Activated T-cell treated with anti-CD3 and anti-CD28 coated beads for 24 hours (primary cell): ENCODE measurements around the gene GPX7.

Experiments
- DNase-seq: peaks from one replicate; pipeline ENCODE4 v3.0.0-alpha.2; 2020; ENCODE audit warnings: low read depth

GPX7 gene

DNA sequence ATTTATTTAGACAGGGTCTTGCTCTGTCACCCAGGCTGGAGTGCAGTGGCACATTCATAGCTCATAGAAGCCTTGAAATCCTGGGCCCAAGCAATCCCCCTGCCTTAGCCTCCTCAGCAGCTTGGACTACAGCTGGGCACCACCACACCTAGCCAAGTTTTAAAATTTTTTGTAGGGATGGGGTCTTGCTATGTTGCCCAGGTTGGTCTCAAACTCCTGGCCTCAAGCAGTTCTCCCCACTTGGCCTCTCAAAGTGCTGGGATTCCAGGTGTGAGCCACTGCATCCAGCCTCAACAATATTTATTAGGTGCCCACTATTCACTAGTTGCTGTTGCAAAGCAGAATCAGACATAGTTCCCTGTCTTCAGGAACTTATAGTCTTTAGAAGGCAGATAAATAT, 14.1 kb upstream of the GPX7 start:
- DNase-seq: no peak

- no peak for DNase-seq
Measured at GRCh38 chr1:52588535-52588934, 13.6 kb upstream of the GPX7 start.

- DNase-seq: no peak
Measured at GRCh38 chr1:52590266-52590665, 11.9 kb upstream of the GPX7 start.

GRCh38 chr1:52592637-52593323, 9.4 kb upstream of the GPX7 start:
- no peak for DNase-seq

DNA sequence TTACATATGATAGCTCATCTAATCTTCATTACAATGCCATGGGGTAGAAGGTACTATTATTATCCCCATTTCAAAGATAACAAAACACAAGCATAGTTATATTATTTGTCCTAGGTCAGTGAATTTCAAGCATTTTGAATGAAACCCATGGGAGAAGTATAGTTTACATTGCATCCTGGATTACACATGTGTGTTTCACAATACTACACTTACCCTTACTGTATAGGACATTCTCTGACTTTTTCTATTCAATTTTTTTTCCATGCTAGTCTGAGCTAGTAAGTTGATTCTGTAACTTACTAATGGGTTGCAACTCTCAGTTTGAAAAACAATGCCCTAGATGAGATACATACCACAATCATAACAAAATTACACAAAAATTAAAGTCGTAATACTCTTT, 8.7 kb upstream of the GPX7 start:
- DNase-seq: no peak

DNA sequence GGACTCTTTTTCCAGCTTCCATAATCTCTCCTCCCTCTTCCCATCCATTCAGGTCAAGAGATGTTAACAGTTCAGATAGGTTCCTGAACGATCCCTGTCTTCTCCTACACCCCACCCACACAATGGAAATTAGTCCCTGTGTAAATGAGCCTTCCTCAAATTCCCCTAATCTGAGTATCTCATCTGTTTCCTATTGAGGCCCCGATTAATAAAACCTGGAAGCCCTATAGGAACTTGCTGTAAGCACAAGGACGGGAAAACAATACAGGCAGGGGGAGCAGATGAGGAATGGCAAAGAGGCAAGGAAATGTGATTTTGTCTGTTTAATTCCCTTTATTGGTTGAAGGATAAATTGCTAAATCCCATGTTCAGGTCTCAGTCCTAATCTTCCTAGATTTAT, 7.1 kb upstream of the GPX7 start:
- DNase-seq: no peak

- DNase-seq: no peak
Measured at GRCh38 chr1:52597912-52598311, 4.3 kb upstream of the GPX7 start.

- DNase-seq: no peak
Measured at GRCh38 chr1:52598729-52599128, 3.4 kb upstream of the GPX7 start.

DNA sequence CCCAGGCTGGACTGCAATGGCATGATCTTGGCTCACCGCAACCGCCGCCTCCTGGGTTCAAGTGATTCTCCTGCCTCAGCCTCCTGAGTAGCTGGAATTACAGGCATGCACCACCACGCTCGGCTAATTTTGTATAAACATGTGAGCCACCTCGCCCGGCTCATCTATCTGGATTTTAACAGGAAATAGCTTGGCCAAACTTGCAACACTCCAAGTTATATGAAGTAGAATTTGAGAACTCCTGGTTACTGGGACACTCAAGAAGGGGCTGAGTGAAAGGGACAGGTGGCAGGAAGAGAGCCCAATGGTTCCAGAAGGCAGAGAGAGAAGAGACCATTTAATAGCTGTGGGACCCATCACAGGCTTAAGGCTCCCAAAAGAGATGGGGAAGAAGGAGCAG, 2.9 kb upstream of the GPX7 start:
- DNase-seq: no peak

DNA sequence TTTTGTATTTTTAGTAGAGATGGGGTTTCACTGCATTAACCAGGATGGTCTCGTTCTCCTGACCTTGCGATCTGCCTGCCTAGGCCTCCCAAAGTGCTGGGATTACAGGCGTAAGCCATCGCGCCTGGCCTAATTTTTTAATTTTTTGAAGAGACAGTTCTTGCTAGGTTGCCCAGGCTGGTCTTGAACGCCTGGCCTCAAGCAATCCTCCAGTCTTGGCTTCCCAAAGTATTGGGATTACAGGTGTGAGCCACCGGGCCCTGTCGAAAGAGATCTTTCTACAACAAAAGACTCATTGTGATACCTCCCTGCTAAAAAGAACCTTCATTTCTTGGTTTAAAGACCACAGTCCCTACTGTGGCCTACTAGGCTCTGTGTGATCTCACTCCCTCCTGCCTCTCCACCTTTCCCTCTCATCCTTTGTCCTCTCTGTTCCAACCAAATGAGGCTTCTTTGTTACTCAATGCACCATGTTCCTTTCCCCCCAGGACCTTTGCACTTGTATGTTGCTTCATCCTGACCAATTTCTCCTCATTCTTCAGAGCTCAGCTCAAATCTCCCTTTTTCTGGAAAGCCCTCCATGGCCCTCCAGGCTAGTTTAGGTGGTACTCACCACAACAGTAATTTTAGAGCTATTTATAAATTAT, 1.5 kb upstream of the GPX7 start:
- DNase-seq: no peak

DNA sequence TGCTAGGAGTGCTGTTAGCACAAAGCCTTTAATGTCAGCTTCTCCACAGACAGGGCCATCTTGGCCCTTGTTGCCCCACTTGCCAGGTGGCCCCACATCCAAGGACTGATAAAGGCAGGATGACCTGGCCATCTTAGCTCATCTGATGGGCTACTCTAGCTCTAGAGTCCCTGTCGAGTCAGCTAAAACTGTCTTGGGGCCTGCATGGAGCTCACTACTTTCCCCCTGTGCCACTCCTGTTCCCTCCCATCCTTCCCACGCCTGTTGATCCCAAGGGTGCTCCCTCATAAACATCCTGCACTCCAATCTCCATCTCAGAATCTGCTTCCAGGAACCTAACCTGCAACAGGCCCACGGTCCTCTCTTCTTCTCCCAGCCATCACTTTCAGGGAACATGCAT, 652 bp upstream of the GPX7 start:
- no peak for DNase-seq

DNA sequence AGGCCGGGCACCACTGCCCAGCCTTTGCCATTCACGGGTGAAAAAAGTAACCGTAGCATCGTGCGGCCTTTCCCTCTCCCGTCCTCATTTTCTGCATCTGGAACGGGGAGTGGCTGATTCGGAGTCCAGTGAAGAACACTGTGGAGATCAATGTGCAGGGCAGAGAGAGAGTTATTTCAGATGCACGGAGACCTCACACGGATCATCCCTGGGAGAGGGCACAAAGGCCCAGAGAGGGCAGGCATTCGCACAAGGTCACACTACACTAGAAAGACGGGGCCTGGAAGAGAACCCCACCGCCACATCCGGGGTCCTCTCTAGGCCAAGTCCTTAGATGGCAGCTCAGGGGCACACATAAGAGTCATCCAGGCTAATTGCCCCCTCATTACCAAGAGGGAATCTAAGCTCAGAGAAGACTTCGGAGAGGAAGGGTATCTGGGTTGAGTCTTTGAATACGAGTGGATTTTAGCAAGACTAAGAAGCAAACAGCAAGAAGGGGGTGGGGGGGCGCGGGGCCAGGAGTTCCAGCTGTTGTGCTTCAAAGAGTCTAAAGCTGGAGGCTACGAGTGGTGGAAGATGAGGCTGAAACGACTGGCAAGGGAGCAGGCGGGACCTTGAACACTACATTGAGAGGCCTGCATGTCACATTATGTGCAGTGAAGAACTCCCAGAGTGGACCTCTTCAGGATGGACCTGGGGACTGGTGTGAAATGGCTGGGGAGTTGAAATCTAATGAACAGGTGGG, 857 bp downstream of the GPX7 start:
- DNase-seq: peak; percentile 7

GRCh38 chr1:52603630-52604029, 1.5 kb downstream of the GPX7 start:
- DNase-seq: no peak

GRCh38 chr1:52604063-52604770, 2.0 kb downstream of the GPX7 start:
- DNase-seq: no peak

GRCh38 chr1:52613636-52614373, 11.6 kb downstream of the GPX7 start:
- no peak for DNase-seq

DNA sequence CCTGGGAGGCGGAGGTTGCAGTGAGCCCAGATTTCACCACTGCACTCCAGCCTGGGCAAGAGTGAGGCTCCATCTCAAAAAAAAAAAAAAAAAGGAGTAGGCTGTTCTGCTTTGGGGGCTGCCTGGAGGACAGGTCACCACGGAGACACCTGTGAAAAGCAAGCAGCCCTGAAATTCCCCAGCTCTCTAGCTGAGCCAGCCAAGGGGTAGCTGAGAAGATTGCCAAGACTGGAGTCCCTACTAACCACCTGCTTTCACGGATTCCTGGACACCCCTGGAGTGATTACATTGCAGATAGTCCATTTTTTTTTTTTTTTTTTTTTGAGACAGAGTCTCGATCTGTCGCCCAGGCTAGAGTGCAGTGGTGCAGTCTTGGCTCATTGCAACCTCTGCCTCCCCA, 12.5 kb downstream of the GPX7 start:
- no peak for DNase-seq

DNA sequence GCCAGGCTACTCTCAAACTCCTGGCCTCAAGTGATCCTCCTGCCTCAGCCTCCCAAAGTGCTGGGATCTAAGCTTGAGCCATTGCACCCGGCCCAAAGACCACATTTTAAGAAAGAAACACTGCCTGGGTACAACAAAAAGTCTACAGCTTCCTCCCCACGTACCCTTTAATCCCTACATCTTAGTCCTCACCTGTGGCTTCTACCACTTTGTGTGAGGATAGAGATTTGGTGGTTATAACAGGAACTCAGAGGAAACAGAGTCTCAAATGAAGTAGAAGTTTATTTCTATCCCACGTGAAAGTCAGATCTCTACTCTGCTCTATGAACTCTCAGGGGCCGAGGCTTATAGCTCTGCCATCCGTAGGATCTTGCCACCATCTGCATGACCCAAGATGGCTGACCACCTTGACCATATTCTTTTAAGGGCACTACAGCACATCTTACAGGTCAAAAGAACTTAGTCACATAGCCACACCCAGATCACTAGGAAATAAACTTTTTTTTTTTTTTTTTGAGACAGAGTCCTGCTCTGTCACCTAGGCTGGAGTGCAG, 13.4 kb downstream of the GPX7 start:
- no peak for DNase-seq

- DNase-seq: no peak
Measured at GRCh38 chr1:52621950-52622349, 19.8 kb downstream of the GPX7 start.

DNA sequence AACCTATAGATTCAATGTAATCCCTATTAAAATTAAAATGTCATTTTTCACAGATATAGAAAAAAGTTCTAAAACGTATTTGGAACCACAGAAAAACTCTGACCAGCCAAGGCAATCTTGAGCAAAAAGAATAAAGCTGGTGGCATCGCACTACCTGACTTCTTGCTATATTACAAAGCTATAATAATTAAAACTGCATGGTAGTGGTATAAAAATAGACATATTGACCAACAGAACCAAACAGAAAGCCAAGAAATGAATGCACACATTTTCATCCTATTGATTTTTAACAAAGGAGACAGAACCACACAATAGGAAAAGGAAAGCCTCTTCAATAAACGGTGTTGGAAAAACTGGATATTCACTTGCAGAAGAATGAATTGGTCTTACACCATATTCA, 21.6 kb downstream of the GPX7 start:
- no peak for DNase-seq

- no peak for DNase-seq
Measured at GRCh38 chr1:52627028-52627427, 24.9 kb downstream of the GPX7 start.

- no peak for DNase-seq
Measured at GRCh38 chr1:52628614-52629324, 26.6 kb downstream of the GPX7 start.
